ENCODE measurements around the gene SHC1. TPM values are rescaled to one million over a fixed set of nuclear protein-coding genes. Genes with fewer than 3 reads are reported as not detected.

Gene SHC1
- polyA plus RNA-seq, 1 of the 3 experiments (the other 2 are of a cell fraction), result 338 TPM

GRCh38 chr1:155019377-155020245 lies 49.1 kb upstream of the SHC1 start:
- no peaks in the 10 kb centered on the region for H3K9me3 ChIP-seq
- H3K4me2 ChIP-seq, result no peak overlapping the region
- POLR2A ChIA-PET, result interaction anchor here (0.6 kb wide), 1 partner anchor 25 kb away, joined by 4 read pairs; no protein-coding TSS in a partner anchor
- no peaks in the 10 kb centered on the region for H3K79me2 ChIP-seq (ENCODE audit: insufficient read depth)
- DNase-seq, result no peak
- CTCF ChIA-PET, result interaction anchor here (1.1 to 9.3 kb wide), 9 partner anchors 14 to 460 kb away, joined by 3 to 149 read pairs (median 11); partner anchors contain the start of genes ADAM15, DCST1, DCST2 and PYGO2
- TF ChIP-seq SMC3 (IDR thresholded peaks at IDR 0.05; ENCODE audit: low read depth, low read length) (no peak), POLR2AphosphoS5 (IDR thresholded peaks at IDR 0.05; ENCODE audit: low read depth, low read length) (0 out of 2 replicates have a peak, but pooled peaks have one; percentile 13)
- H3K27me3 ChIP-seq (ENCODE audit: insufficient read depth), result no peaks in the 10 kb centered on the region
- peaks cover 6% of the 10 kb centered on the region for H3F3A ChIP-seq (replicated peaks; ENCODE audit: insufficient read depth)
- no peaks in the 10 kb centered on the region for H3K9me2 ChIP-seq
- H3K4me3 ChIP-seq (ENCODE audit: low read depth in 2 of 2, low read length in 1 of 2), result no peak overlapping the region
- no peak overlapping the region for H3K9ac ChIP-seq
- no peak overlapping the region for H3K27ac ChIP-seq (ENCODE audit: low read depth in 2 of 2, low read length in 1 of 2)
- H4K20me1 ChIP-seq (ENCODE audit: insufficient read depth), result no peaks in the 10 kb centered on the region
- peaks cover 0 to 16% of the 10 kb centered on the region in 2 experiments for H3K36me3 ChIP-seq (replicated peaks in 1 of 2; ENCODE audit: control insufficient read depth in 1 of 2, insufficient read depth in 2 of 2, low read length in 1 of 2)
- no peak overlapping the region for H2AFZ ChIP-seq (ENCODE audit: low read depth)
- WGBS (ENCODE audit: low lambda C conversion rate), result 84% methylated on average over 11 of the region's 11 CpGs
- H3K4me1 ChIP-seq (ENCODE audit: control insufficient read depth in 1 of 2, insufficient read depth in 2 of 2, low read depth in 1 of 2, low read length in 1 of 2), result peaks cover 0 to 10% of the 10 kb centered on the region in 2 experiments; a peak in 1 of 4 replicates

GRCh38 chr1:155018617-155019348 lies 48.2 kb upstream of the SHC1 start:
- Histone ChIP-seq H3K9ac (no peak overlapping the region), H3K27me3 (ENCODE audit: insufficient read depth) (no peaks in the 10 kb centered on the region), H3K9me3 (no peaks in the 10 kb centered on the region), H3K79me2 (ENCODE audit: insufficient read depth) (no peaks in the 10 kb centered on the region), H3K4me3 (ENCODE audit: low read depth in 2 of 2, low read length in 1 of 2) (no peak overlapping the region), H4K20me1 (ENCODE audit: insufficient read depth) (no peaks in the 10 kb centered on the region), H3K4me1 (ENCODE audit: control insufficient read depth in 1 of 2, insufficient read depth in 2 of 2, low read depth in 1 of 2, low read length in 1 of 2) (peaks cover 0 to 10% of the 10 kb centered on the region in 2 experiments; a peak in 1 of 4 replicates), H3F3A (replicated peaks; ENCODE audit: insufficient read depth) (peaks cover 6% of the 10 kb centered on the region), H2AFZ (ENCODE audit: low read depth) (no peak overlapping the region), H3K36me3 (replicated peaks in 1 of 2; ENCODE audit: control insufficient read depth in 1 of 2, insufficient read depth in 2 of 2, low read length in 1 of 2) (peaks cover 0 to 22% of the 10 kb centered on the region in 2 experiments), H3K4me2 (no peak overlapping the region), H3K27ac (ENCODE audit: low read depth in 2 of 2, low read length in 1 of 2) (no peak overlapping the region), H3K9me2 (no peaks in the 10 kb centered on the region)
- CTCF ChIA-PET, result interaction anchor here (1.4 to 9.3 kb wide), 14 partner anchors 15 to 459 kb away, joined by 5 to 149 read pairs (median 16); partner anchors contain the start of genes ADAM15, DCST1, DCST2 and EFNA4
- WGBS (ENCODE audit: low lambda C conversion rate), result 93% methylated on average over 6 of the region's 8 CpGs
- TF ChIP-seq SIN3A (IDR thresholded peaks at IDR 0.05; ENCODE audit: borderline replicate concordance, low read depth, low read length) (no peak), ELF1 (IDR thresholded peaks at IDR 0.05) (no peak), FOXJ3 (CRISPR knock-in tag; IDR thresholded peaks at IDR 0.05) (no peak), TCF12 (IDR thresholded peaks at IDR 0.05) (no peak), EZH2phosphoT487 (IDR thresholded peaks at IDR 0.05; ENCODE audit: borderline replicate concordance, low read depth) (no peak), REST (IDR thresholded peaks at IDR 0.05; ENCODE audit: low read depth, low read length) (no peak), FOSL2 (IDR thresholded peaks at IDR 0.05; ENCODE audit: borderline replicate concordance, low read depth) (no peak), RAD21 (IDR thresholded peaks at IDR 0.05; ENCODE audit: low read length) (no peak), SMC3 (IDR thresholded peaks at IDR 0.05; ENCODE audit: low read depth, low read length) (no peak), CHD2 (IDR thresholded peaks at IDR 0.05; ENCODE audit: low read length, partially characterized antibody) (no peak), USF1 (IDR thresholded peaks at IDR 0.05; ENCODE audit: borderline replicate concordance, low read depth) (no peak), CTCF (IDR thresholded peaks at IDR 0.05) (no peak), FOXM1 (IDR thresholded peaks at IDR 0.05; ENCODE audit: low read depth) (no peak), MEF2A (IDR thresholded peaks at IDR 0.05; ENCODE audit: borderline replicate concordance, low read depth) (no peak)
- no peak for DNase-seq
- POLR2A ChIA-PET, result interaction anchor here (0.6 kb wide), 1 partner anchor 24 kb away, joined by 4 read pairs; no protein-coding TSS in a partner anchor

Data from SK-N-SH (cell line).